HG03159 (cell line): ENCODE results near the gene OAS2.

ENCODE experiments used
- ATAC-seq: cut with Tn5 transposase; IDR thresholded peaks from one replicate; pipeline ENCODE4 v1.9.1; 2021; ENCODE audit warnings: mild to moderate bottlenecking, moderate library complexity; ENCODE audit not compliant: unreplicated experiment

Gene OAS2

GRCh38 chr12:112978163-112979040 is at the start of gene OAS2:
OAS2 (plus strand) TSS chr12:112978519; CDS start chr12:112978609, 90 bp downstream.
- ATAC-seq = peak; percentile 90

GRCh38 chr12:112928978-112929377 is 49.3 kb upstream of the OAS2 start:
- ATAC-seq = no peak

GRCh38 chr12:112929715-112930114 is 48.6 kb upstream of the OAS2 start:
- ATAC-seq = no peak

- no peak for ATAC-seq
Measured at GRCh38 chr12:112930350-112930749, 48.0 kb upstream of the OAS2 start.

GRCh38 chr12:112932485-112933128 is 45.7 kb upstream of the OAS2 start:
- no peak for ATAC-seq

GRCh38 chr12:112933129-112933505 is 45.2 kb upstream of the OAS2 start:
- ATAC-seq = no peak

- ATAC-seq = no peak
Measured at GRCh38 chr12:112936264-112936663, 42.1 kb upstream of the OAS2 start.

GRCh38 chr12:112936927-112937326 is 41.4 kb upstream of the OAS2 start:
- no peak for ATAC-seq

- peak; percentile 53 for ATAC-seq
Measured at GRCh38 chr12:112937741-112938719, 40.3 kb upstream of the OAS2 start, which contains the start of gene OAS3. OAS3 (plus strand) TSS chr12:112938474; CDS start chr12:112938531, 57 bp downstream.

GRCh38 chr12:112938751-112939150 is 39.6 kb upstream of the OAS2 start:
- ATAC-seq = no peak

- ATAC-seq = no peak
Measured at GRCh38 chr12:112939761-112940381, 38.4 kb upstream of the OAS2 start.

- no peak for ATAC-seq
Measured at GRCh38 chr12:112941528-112942335, 36.6 kb upstream of the OAS2 start.

- no peak for ATAC-seq
Measured at GRCh38 chr12:112942572-112942971, 35.7 kb upstream of the OAS2 start.

GRCh38 chr12:112944024-112944690 is 34.2 kb upstream of the OAS2 start:
- ATAC-seq = no peak

GRCh38 chr12:112945515-112945914 is 32.8 kb upstream of the OAS2 start:
- no peak for ATAC-seq

- ATAC-seq = no peak
Measured at GRCh38 chr12:112946236-112947000, 31.9 kb upstream of the OAS2 start.

GRCh38 chr12:112947314-112947713 is 31.0 kb upstream of the OAS2 start:
- no peak for ATAC-seq

- ATAC-seq = no peak
Measured at GRCh38 chr12:112947761-112948160, 30.6 kb upstream of the OAS2 start.
